SK-N-SH treated with all-trans-retinoic acid at 6 μM for 48 hours (cell line): ENCODE data around the gene TIMM17B.

Experiments
- SNAI2 ChIP-seq: fragments of 250-450 bp; sonication (Bioruptor Pico); IDR thresholded peaks from 2 replicates; pipeline ENCODE4 v1.5.0; 2020; ENCODE audit warnings: mild to moderate bottlenecking, moderate library complexity
- TF ChIP-seq, protein P1 (sequence below): fragments of 250-450 bp; sonication (Bioruptor Pico); IDR thresholded peaks from 2 replicates; pipeline ENCODE4 v1.8.0; 2020; ENCODE audit warnings: mild to moderate bottlenecking, moderate library complexity, borderline replicate concordance

DNA sequence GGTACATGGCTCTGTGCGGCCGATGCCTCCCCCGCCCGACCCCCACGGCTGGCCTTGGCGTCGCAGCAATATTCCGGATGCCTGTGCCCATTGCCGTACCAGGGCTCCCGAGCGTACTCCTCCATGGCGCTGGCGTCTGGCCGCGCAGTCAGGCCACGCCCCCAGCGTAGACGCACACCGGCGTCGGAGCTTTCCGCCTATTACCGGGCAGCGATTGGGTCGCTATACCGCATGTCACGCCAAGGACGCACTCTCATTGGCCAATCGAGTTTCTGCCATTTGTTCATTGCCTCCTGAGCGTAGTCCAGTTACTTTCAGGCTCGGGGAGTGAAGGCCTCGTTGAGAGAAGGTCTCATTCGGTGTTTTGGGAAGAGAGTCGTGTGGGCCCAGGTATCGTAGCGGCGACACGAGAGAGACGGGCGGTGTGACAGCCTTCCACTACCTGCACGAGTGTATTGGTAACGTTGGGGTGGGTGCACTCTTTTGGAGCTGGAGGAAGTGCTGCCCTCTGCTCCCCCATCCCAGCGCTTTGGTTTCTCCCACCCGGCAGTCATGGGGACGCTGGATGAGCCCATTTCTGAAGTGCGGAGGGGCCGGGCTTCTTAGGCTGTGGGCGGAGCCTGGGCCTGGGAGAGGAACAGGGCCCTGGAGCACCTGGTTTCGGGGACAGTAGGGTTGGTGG lies at the start of gene TIMM17B, which contains the start of gene PQBP1:
- no peak for TF ChIP-seq SNAI2 (CRISPR knock-in tag)
- TF ChIP-seq, protein P1, sequence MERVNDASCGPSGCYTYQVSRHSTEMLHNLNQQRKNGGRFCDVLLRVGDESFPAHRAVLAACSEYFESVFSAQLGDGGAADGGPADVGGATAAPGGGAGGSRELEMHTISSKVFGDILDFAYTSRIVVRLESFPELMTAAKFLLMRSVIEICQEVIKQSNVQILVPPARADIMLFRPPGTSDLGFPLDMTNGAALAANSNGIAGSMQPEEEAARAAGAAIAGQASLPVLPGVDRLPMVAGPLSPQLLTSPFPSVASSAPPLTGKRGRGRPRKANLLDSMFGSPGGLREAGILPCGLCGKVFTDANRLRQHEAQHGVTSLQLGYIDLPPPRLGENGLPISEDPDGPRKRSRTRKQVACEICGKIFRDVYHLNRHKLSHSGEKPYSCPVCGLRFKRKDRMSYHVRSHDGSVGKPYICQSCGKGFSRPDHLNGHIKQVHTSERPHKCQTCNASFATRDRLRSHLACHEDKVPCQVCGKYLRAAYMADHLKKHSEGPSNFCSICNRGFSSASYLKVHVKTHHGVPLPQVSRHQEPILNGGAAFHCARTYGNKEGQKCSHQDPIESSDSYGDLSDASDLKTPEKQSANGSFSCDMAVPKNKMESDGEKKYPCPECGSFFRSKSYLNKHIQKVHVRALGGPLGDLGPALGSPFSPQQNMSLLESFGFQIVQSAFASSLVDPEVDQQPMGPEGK, result no peak
